ENCODE results near the gene HCK.

Gene HCK

DNA sequence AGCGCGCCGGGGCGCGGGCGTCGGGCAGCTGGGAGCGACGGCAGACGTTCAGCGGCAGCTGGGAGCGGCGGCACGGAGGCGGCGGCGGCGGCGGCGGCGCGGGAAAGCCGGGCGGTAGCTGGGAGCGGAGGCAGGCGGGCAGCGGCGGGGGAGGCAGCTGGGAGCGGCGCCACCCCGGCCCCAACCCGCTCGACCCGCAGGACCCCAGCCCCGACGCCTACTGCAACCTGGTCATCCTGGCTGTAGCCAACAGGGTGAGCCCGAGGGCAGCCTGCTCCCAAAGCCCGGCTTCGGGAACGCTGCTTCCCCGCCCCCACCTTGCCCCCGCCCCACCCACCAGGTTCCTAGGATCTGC, 32.9 kb upstream of the HCK start:
- Histone ChIP-seq H3K36me3 (ENCODE audit: insufficient read depth, insufficient read length, low read length) (no peaks in the 10 kb centered on the region), H3K4me1 (ENCODE audit: insufficient read depth, insufficient read length) (peaks cover 4% of the 10 kb centered on the region), H3K27me3 (ENCODE audit: insufficient read depth, insufficient read length) (peaks cover 11% of the 10 kb centered on the region), H3K9me3 (ENCODE audit: insufficient read depth, low read length) (no peaks in the 10 kb centered on the region), H3K4me3 (ENCODE audit: insufficient read length, low read depth) (peak overlapping the region; percentile 51), H3K9ac (ENCODE audit: insufficient read length, low read depth) (no peak overlapping the region)
- TF ChIP-seq ZNF274 (IDR thresholded peaks at IDR 0.05; ENCODE audit: low read depth, low read length) (no peak), YY1 (IDR thresholded peaks at IDR 0.05; ENCODE audit: insufficient read depth, insufficient read length) (no peak), SUZ12 (IDR thresholded peaks at IDR 0.05; ENCODE audit: extremely low read depth, insufficient read depth, insufficient read length) (no peak)
- DNase-seq (ENCODE audit: low read depth, low spot score) = no peak

DNA sequence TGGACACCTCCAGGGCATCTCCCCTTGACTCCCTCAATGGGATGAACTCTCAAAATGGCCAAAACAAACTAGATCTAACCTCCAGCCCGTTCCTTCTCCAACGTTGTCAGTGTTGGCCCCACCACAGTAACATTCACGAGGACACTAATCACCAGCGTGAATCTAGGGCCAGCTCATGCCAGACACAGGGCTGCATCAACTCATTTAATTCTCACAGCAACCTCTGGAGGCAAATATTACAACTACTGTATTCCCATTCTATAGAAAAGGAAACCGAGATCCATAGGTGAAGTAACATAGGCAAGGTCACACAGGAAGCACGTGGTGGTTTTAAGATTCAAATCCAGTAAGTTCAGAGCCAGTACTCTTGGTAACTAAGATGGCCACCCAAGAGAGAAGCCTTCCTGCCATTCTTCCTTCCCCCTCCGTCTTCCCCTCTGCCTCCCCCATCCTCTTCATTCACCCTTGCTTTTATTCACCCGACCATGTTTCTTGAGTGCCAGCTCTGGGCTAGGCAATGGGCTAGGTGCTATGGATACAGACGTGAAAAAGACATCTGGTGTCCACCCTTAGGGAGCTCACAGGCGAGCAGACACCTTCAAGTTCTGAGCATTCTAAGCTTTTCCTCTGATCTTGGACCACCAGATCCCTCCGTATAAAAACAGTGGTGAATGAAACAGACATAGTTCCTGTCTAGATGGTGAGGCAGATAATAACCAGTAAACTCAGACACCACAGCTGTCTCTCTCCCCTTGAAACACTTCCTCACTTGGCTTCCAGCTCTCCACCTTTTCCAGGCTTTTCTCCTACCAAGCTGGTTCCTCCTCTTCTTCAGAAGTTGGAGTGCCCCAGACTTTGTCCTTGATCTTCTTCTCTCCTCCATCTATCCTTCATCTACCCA, 32.2 kb upstream of the HCK start:
- Histone ChIP-seq H3K4me1 (ENCODE audit: insufficient read depth, insufficient read length) (peaks cover 4% of the 10 kb centered on the region), H3K9ac (ENCODE audit: insufficient read length, low read depth) (peak overlapping the region; percentile 21), H3K9me3 (ENCODE audit: insufficient read depth, low read length) (no peaks in the 10 kb centered on the region), H3K27me3 (ENCODE audit: insufficient read depth, insufficient read length) (peaks cover 11% of the 10 kb centered on the region), H3K4me3 (ENCODE audit: insufficient read length, low read depth) (peak overlapping the region; percentile 34), H3K36me3 (ENCODE audit: insufficient read depth, insufficient read length, low read length) (no peaks in the 10 kb centered on the region)
- TF ChIP-seq YY1 (IDR thresholded peaks at IDR 0.05; ENCODE audit: insufficient read depth, insufficient read length) (no peak), ZNF274 (IDR thresholded peaks at IDR 0.05; ENCODE audit: low read depth, low read length) (no peak), SUZ12 (IDR thresholded peaks at IDR 0.05; ENCODE audit: extremely low read depth, insufficient read depth, insufficient read length) (no peak)
- DNase-seq (ENCODE audit: low read depth, low spot score) = no peak

DNA sequence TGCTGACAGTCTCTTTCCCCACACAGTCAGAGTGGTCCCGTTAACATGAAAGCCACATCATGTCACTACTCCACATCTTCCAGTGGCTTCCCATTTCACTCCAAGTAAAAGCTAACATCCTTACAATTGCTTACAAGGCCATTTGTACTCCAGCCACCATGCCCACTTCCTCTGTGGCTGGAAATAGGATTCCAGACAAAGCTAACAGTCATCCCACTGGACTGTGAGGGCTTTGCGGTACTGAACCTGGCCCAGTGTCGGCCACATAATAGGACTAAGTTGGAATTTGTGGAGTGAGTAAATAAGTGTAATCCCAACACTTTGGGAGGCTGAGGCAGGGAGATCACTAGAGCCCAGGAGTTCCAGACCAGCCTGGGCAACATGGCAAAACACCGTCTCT, 31.0 kb upstream of the HCK start:
- DNase-seq (ENCODE audit: low read depth, low spot score) = no peak
- Histone ChIP-seq H3K27me3 (ENCODE audit: insufficient read depth, insufficient read length) (peaks cover 11% of the 10 kb centered on the region), H3K4me1 (ENCODE audit: insufficient read depth, insufficient read length) (peaks cover 4% of the 10 kb centered on the region), H3K36me3 (ENCODE audit: insufficient read depth, insufficient read length, low read length) (no peaks in the 10 kb centered on the region), H3K9me3 (ENCODE audit: insufficient read depth, low read length) (no peaks in the 10 kb centered on the region), H3K4me3 (ENCODE audit: insufficient read length, low read depth) (no peak overlapping the region), H3K9ac (ENCODE audit: insufficient read length, low read depth) (no peak overlapping the region)
- TF ChIP-seq ZNF274 (IDR thresholded peaks at IDR 0.05; ENCODE audit: low read depth, low read length) = no peak
- TF ChIP-seq SUZ12 (IDR thresholded peaks at IDR 0.05; ENCODE audit: extremely low read depth, insufficient read depth, insufficient read length) = no peak
- TF ChIP-seq YY1 (IDR thresholded peaks at IDR 0.05; ENCODE audit: insufficient read depth, insufficient read length) = no peak

DNA sequence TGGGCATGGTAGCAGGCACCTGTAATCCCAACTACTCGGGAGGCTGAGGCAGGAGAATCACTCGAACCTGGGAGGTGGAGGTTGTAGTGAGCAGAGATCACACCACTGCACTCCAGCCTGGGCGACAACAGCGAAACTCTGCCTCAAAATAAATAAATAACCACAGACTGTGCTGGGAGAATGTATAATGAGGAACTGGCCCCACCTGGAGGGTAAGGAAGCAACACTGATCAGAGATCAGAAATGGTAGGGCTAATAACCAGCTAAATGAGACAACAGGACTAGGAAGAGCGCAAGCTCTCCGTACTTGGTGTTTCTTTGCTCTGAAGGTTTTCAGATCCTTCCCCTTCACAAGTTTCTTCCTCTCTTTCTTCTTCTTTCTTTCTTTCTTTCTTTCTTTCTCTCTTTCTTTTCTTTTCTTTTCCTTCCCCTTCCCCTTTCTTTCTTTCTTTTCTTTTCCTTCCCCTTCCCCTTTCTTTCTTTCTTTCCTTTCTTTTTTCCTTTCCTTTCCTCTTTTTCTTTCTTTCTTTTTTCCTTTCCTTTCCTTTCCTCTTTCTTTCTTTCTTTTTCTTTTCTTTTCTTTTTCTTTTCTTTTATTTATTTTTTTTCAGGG, 27.3 kb upstream of the HCK start:
- no peak for DNase-seq (ENCODE audit: low read depth, low spot score)
- no peak for TF ChIP-seq SUZ12 (IDR thresholded peaks at IDR 0.05; ENCODE audit: extremely low read depth, insufficient read depth, insufficient read length)
- no peak for TF ChIP-seq ZNF274 (IDR thresholded peaks at IDR 0.05; ENCODE audit: low read depth, low read length)
- TF ChIP-seq YY1 (IDR thresholded peaks at IDR 0.05; ENCODE audit: insufficient read depth, insufficient read length) = no peak
- no peaks in the 10 kb centered on the region for H3K9me3 ChIP-seq (ENCODE audit: insufficient read depth, low read length)

DNA sequence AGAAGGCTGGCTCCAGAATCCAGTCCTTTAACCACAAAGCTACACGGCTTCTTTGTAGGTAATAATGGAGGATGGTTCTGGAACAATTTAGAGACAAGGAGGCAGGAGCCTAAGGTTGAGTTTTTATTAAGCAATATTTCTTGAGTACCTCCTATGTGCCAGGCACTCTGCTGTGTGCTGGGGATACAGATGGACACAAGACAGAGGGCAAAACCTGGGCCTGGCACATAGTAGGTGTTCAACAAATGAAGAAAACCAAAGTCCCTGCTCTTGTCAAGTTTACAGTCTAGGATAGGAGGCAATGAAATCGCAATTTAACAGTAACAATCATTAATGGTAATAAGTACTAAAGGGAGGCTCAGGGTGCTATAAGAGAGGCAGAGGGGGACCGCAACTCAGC, 24.4 kb upstream of the HCK start:
- no peak overlapping the region for H3K9ac ChIP-seq (ENCODE audit: insufficient read length, low read depth)
- no peaks in the 10 kb centered on the region for H3K36me3 ChIP-seq (ENCODE audit: insufficient read depth, insufficient read length, low read length)
- H3K27me3 ChIP-seq (ENCODE audit: insufficient read depth, insufficient read length) = no peaks in the 10 kb centered on the region
- no peak overlapping the region for H3K4me3 ChIP-seq (ENCODE audit: insufficient read length, low read depth)
- no peaks in the 10 kb centered on the region; the same call in 1 of the 2 replicates for H3K9me3 ChIP-seq (ENCODE audit: insufficient read depth, low read length)
- DNase-seq (ENCODE audit: low read depth, low spot score) = no peak
- H3K4me1 ChIP-seq (ENCODE audit: insufficient read depth, insufficient read length) = peaks cover 3% of the 10 kb centered on the region
- TF ChIP-seq SUZ12 (IDR thresholded peaks at IDR 0.05; ENCODE audit: extremely low read depth, insufficient read depth, insufficient read length) (no peak), ZNF274 (IDR thresholded peaks at IDR 0.05; ENCODE audit: low read depth, low read length) (no peak), YY1 (IDR thresholded peaks at IDR 0.05; ENCODE audit: insufficient read depth, insufficient read length) (no peak)

More for the DNA sequence above, 27.3 kb upstream of the HCK start:
- Histone ChIP-seq H3K9ac (ENCODE audit: insufficient read length, low read depth) (no peak overlapping the region), H3K36me3 (ENCODE audit: insufficient read depth, insufficient read length, low read length) (no peaks in the 10 kb centered on the region), H3K4me3 (ENCODE audit: insufficient read length, low read depth) (no peak overlapping the region), H3K4me1 (ENCODE audit: insufficient read depth, insufficient read length) (peaks cover under 1% of the 10 kb centered on the region), H3K27me3 (ENCODE audit: insufficient read depth, insufficient read length) (no peaks in the 10 kb centered on the region)

DNA sequence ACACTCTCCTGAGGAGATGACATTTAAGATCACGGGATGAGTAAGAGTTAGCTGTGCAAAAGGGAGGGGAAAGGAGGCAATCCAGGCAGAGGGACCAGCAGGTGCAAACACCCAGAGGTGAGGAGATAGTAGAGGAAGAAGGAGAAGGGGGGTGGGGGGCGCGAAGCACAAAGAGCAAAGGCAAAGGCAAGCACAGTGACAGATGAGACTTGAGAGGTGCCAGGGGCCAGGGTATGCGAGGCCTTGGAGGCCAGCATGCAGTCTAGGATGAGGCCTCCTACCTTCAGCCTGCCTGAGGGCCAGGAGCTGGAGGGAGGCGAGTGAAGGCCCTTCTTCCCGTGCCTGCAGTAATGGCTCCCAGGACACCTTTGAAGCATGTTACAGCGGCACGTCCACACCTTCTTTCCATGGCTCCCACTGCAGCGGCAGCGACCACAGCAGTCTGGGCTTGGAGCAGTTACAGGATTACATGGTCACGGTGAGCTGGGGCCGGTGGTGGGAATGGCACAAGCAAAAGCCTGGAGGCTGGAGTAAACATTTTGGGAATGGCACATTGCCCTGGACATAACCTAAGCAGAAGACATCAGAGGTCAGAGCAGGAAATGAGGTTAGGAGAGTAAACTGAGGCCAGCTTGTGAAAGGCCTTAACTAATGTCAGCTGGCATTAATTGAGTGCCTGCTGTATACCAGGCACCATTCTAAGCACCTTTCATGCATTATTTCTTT, 23.2 kb upstream of the HCK start:
- no peak overlapping the region for H3K4me3 ChIP-seq (ENCODE audit: insufficient read length, low read depth)

More for the DNA sequence above, 23.2 kb upstream of the HCK start:
- Histone ChIP-seq H3K9ac (ENCODE audit: insufficient read length, low read depth) (no peak overlapping the region), H3K4me1 (ENCODE audit: insufficient read depth, insufficient read length) (peaks cover 3% of the 10 kb centered on the region), H3K36me3 (ENCODE audit: insufficient read depth, insufficient read length, low read length) (no peaks in the 10 kb centered on the region), H3K27me3 (ENCODE audit: insufficient read depth, insufficient read length) (no peaks in the 10 kb centered on the region), H3K9me3 (ENCODE audit: insufficient read depth, low read length) (no peaks in the 10 kb centered on the region; the same call in 1 of the 2 replicates)
- TF ChIP-seq ZNF274 (IDR thresholded peaks at IDR 0.05; ENCODE audit: low read depth, low read length) = no peak
- no peak for TF ChIP-seq YY1 (IDR thresholded peaks at IDR 0.05; ENCODE audit: insufficient read depth, insufficient read length)
- no peak for TF ChIP-seq SUZ12 (IDR thresholded peaks at IDR 0.05; ENCODE audit: extremely low read depth, insufficient read depth, insufficient read length)
- DNase-seq (ENCODE audit: low read depth, low spot score) = no peak
